GM19452 (cell line): Measurements from ENCODE around the gene DAAM1.
A peak's percentile ranks its signal among the peaks of the same experiment; 100 is the strongest.

ENCODE experiments used
- ATAC-seq: cut with Tn5 transposase; IDR thresholded peaks from one replicate; pipeline ENCODE4 v1.9.1; 2021; ENCODE audit not compliant: unreplicated experiment

DAAM1 gene

DNA sequence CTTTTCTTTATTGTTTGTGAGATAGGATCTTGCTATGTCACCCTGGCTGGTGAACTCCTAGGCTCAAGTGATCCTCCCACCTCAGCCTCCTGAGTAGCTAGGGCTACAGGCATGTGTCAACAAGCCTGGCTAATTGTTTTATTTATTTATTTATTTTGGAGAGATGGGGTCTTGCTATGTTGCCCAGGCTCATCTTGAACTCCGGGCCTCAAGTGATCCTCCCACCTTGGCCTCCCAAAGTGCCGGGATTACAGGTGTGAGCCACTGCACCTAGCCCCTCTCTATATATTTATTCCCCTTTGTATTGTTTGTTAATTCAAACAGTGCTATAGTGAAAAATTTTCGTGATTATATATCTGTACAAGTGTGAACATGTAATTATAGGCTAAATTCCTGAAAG, 123.3 kb downstream of the DAAM1 start:
- ATAC-seq: no peak

- peak; percentile 59 for ATAC-seq
Measured at GRCh38 chr14:59313144-59313651, 124.7 kb downstream of the DAAM1 start.

- ATAC-seq: no peak
Measured at GRCh38 chr14:59313658-59314608, 125.5 kb downstream of the DAAM1 start.

GRCh38 chr14:59314953-59315599, 126.6 kb downstream of the DAAM1 start:
- no peak for ATAC-seq

GRCh38 chr14:59316151-59316830, 127.8 kb downstream of the DAAM1 start:
- ATAC-seq: no peak

GRCh38 chr14:59317346-59317745, 128.9 kb downstream of the DAAM1 start:
- no peak for ATAC-seq

DNA sequence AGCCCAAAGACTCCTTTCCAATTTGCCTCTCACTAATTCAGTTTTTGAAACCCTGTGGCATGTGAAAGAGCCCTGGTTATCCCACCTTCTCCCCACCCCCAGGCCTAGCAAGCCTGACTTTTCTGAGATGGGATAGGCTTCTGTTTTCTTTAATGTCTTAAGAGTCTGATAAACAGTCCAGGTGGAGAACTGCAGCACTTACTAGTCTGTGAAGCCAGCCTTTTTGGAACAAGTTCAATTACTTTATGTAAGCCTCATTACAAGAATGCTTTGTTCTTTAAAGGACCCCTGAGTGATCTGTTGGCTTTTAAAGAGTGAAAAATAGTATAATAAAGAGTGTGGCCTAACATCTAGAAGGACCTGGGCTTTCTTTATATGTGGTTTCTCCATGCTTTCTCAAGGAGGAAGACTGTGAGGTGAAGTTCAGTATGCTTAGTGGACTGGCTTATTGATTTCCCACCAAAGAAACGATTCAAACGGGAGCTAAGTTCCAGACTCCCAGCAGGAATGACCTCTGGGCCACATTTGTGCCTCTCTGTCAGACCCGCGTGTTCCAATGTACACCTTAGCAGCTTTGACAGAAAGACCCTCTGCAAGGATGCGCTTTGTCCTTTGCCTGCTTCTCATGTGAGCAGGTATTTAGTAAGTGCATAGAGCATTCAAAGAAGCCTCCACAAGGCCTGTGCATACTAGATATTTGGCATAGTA, 129.5 kb downstream of the DAAM1 start:
- ATAC-seq: no peak

- ATAC-seq: no peak
Measured at GRCh38 chr14:59318908-59319307, 130.4 kb downstream of the DAAM1 start.

DNA sequence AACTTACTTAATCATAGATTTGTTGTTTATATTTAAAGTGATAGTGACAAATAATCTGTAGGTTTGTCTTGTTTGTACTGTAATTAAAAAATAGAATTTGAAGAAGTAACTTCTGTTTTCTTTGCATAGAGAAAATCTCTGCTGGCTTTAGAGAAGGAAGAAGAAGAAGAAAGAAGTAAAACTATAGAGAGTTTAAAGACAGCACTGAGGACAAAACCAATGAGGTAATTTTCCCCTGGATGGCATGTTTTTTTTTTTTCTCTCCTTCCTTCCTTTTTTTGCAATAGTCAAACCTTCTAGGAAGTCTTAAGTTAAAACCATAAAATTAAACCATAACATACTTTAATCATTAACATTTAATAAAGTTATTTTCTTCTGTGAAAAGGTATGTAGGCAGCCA, 131.9 kb downstream of the DAAM1 start:
- ATAC-seq: no peak

DNA sequence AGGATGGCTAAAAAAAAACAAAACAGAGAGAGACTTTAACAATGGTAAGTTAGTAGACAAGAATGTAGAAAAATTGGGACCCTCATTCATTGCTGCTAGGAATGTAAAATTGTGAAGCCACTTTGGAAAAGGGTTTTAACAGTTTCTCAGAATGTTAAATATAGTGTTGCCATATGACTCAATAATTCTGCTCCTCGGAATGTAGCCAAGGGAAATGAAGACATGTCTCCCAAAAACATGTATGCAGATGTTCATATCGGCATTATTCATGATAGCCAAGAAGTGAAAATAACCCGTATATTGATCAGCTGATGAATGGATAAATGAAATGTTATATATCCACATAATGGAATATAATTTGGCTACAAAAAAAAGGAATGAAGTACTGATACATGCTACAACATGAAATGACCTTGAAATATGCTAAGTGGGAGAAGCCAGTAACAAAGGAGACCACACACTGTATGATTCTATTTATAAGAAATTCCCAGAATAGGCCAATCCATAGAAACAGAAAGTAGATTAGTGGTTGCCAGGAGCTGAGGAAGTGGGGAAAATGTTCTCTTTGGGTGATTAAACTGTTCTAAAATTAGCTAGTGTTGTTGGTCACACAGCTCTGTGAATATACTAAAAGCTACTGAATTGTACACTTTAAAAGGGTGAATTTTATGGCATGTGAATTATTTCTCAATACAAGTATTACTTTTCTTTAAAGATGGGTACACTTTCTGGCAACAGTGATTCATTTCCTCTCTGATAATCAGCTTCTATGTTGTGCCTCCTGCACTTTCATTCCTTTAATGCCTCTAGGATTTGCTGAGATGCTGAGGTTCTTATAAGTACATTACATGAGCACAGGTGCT, 132.5 kb downstream of the DAAM1 start:
- ATAC-seq: no peak

- no peak for ATAC-seq
Measured at GRCh38 chr14:59321626-59321949, 133.1 kb downstream of the DAAM1 start.

GRCh38 chr14:59325906-59326305, 137.4 kb downstream of the DAAM1 start:
- no peak for ATAC-seq

GRCh38 chr14:59328454-59328853, 140.0 kb downstream of the DAAM1 start:
- ATAC-seq: no peak

DNA sequence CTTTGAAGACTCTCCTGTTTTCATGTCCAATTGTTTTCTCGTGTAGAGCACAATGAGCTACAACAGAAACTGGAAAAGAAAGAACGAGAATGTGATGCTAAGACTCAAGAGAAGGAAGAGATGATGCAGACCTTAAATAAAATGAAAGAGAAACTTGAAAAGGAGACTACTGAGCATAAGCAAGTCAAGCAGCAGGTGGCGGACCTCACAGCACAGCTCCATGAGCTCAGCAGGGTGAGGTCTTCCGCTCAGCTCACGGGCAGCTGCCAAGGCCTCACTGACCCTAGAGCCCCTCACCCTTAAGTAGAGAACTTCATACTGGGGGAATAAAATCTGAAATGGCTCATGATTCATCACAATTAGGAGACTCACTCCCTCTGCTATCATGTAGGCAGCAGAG, 142.0 kb downstream of the DAAM1 start:
- ATAC-seq: no peak

DNA sequence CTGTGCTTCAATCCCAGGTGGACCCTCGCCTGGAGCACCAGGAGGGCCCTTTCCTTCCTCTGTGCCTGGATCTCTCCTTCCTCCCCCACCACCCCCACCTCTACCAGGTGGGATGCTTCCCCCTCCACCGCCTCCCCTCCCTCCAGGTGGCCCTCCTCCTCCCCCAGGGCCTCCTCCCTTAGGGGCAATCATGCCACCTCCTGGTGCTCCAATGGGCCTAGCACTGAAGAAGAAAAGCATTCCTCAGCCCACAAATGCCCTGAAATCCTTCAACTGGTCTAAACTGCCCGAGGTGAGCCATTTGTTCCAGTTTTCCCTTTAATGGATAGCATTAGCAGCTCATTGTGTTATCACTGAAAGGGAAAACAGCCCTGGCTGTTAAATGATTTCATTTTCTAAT, 142.8 kb downstream of the DAAM1 start:
- ATAC-seq: no peak

DNA sequence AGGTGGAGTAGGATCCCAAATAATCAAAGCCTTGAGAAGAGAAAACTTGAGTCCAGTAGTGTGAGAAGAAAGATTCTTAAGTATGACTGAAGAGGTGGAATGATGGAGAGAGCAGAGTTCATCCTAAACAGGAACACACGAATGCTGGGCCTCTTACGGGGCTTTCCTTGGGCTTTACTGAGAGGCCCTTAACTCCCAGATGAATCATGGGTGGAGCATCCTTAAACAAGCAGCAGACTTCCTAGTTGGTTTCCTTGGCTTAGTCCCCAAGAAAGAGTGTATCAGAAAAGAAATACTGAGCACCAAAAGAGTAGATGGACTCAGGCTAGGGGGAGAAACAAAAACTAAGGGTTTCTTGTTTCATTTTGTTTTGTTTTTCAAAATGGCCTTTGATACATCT, 144.3 kb downstream of the DAAM1 start:
- ATAC-seq: no peak

DNA sequence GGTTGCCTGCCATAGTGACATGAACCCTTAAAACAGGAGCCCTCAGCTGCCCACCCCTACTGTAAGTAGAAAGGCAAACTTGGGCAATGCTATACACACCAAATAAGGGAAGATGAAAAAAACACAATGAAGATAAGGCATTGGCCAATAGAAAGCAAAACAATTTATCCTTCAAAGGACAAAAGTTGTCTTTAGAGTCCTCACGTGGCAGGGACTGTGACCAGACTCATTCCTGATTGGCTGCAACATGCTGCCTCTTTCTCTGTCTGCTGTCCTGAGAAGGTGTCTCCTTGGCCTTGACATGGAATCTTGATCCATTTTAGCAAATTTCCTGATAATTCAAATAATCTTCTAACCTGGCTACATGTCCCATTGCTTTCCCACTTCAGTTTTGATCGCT, 144.8 kb downstream of the DAAM1 start:
- no peak for ATAC-seq

DNA sequence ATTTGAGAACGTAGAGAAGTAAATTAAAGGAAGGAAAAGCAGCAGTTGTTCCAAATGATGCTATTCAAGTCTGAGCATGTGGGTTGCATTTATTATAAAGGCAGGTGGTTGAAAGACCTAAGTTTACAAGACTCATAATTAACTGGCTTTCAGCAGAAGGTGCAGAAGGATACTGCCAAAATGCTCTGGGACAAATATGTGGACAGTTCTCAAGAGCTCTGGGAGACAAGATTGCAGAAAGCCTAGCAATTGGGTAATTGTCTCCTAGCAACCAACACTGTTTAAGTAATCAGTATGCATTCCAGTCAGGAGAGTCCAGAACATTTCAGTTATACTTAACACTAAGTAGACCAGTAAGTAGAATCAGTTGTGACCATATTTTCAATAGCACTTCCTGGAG, 145.2 kb downstream of the DAAM1 start:
- ATAC-seq: no peak

GRCh38 chr14:59334253-59334652, 145.8 kb downstream of the DAAM1 start:
- ATAC-seq: no peak

DNA sequence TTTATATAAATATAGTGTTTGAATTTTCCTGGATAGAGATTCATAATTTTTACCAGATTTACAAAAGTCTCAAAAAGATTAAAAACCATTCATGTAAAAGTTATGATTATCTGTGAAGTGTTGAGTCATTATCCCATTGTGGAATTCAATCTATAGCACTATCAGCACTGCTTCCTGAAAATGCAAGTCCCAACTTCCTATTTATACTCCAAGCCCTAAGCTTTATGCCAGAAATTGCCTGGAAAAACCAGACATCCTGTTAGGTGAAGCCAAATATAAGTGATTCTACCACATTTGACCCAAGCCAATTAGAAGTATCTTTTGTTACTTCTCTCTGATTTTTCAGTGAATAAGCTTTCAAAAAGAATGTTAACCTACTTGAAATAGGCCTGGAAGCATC, 147.6 kb downstream of the DAAM1 start:
- ATAC-seq: no peak
